Central memory CD4-positive, alpha-beta T cell (primary cell): ENCODE results near the gene STK10.

Experiments used
- DNase-seq: peaks from one replicate; pipeline ENCODE4 v3.0.0; 2022

STK10 gene

GRCh38 chr5:172141949-172142319 lies 46.1 kb downstream of the STK10 start:
- no peak for DNase-seq

GRCh38 chr5:172140866-172141265 lies 47.2 kb downstream of the STK10 start:
- DNase-seq, result no peak

GRCh38 chr5:172140120-172140519 lies 47.9 kb downstream of the STK10 start:
- DNase-seq, result no peak

DNA sequence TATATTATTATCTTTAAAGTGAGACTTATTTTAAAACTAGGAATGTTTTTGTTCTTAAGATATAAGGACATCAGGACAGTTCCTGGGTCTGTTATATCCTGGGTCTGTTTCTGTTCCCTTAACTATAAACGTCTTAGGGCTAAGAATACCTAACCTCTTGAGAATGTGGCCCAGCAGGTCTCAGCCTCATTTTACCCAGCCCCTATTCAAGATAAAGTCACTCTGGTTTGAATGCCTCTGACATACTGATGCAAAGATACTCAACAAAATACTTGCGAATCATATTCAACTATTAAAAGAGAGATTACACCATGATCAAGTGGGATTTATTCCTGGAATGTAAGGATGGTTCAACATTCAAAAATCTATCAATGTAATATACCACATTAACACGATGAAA lies 51.0 kb downstream of the STK10 start:
- no peak for DNase-seq

- DNase-seq, result no peak
These were observed 54.5 kb downstream of the STK10 start for GRCh38 chr5:172133359-172134029.

DNA sequence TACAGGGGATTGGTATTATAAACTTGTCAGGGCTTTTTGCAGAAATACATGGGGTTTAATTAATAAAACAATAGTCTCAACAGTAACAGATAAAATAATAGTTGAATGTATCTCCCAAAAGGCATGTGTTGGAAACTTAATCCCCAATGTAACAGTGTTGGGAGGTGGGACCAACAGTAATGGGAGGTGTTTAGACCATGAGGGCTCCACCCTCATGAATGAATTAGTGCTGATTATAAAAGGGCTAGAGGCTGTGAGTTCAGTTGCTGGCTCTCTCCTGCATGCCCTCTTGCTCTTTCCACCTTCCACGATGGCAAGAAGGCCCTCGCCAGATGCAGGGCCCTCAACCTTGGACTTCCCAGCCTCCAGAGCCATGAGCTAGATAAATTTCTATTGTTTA lies 56.3 kb downstream of the STK10 start:
- DNase-seq, result no peak

DNA sequence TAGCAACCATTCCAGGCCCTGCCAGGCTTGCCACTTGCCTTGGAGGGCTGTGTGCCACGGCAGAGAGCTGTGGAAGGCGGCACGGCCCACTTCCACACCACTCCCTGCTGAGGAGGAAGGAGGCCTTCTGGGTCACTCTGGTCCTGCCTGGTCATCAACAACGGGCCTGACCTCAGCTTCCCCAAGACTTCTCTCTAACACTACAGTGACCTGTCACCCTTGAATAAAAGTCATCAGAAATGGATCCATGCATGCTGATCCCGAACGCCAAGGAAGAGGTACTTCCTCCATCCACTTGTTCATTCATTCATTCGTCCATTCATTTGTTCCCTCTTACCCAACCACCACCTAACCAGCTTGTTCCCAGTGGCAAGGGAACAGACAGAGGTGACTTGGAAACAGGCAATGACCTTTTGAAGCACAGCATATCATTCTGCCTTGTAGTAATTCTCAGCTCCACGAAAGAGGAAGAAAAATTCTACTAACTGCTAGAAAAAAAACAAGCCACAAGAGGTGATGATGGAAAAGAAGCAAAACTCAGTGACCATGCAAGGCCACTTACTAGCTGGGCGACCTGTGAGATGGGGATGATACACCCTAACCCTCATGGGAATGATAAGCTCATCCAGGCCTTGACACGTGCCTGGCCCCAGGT lies 58.6 kb downstream of the STK10 start:
- DNase-seq, result no peak

DNA sequence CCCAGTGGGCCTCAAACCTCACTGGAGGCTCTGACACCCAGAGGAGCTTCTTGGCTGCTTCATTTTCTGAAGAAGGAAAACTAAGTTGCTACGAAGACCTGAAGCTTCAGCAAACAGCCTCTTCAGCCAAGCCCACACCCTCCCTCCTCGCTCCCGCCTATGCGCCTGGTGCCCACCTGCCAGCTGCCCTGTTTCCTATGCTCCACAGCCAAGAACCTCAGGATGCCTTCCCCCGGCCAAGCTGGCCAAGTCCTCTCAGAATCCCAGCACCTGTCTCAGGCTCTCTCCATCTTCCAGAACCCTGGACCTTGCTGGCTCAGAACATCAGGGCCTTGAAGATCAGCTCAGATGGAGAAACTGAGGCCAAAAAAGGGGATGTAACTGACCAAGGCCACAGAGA lies 60.4 kb downstream of the STK10 start:
- no peak for DNase-seq

GRCh38 chr5:172123269-172123692 lies 64.7 kb downstream of the STK10 start:
- no peak for DNase-seq

DNA sequence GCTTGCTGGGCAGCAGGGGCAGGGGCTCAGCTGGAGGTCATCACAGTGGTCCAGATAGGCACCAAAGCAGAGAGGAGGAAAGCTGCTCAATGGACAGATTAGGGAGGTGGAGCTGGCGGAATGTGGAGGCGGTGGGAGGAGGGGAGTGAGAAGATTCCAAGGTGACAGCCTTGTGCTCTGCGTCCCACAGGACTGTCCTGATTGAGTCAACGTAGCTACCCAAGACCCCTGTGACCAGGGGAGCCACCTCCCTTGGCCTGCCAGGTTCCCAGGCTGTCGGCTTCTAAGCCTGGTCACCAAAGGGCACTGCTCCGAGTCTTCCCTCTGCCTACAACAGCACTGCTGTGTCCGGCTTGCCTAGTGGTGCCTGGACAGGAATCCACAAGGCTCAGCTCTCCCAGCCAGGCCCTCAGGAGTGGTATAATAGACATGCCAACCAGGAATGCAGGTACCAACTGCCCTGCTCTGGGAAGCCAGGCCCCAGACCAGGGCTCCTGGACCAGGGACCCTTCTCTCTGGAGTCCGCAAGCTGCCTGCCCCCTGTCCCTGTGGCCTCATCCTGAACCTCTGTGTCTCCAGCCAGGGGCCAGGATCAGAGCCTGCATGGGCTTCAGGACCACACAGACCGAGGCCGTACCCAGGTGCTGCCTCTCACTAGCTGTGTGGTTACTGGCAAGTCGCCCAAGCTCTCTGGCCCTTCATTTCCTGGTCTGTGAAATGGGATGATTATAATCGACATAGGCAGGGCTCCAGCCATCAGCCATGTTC lies 67.9 kb downstream of the STK10 start:
- no peak for DNase-seq

- no peak for DNase-seq
These were observed 69.1 kb downstream of the STK10 start for GRCh38 chr5:172118891-172119290.

- no peak for DNase-seq
These were observed 69.9 kb downstream of the STK10 start for GRCh38 chr5:172117977-172118701.

GRCh38 chr5:172115541-172115982 lies 72.5 kb downstream of the STK10 start:
- peak; percentile 50 for DNase-seq

- DNase-seq, result peak; percentile 60
These were observed 73.1 kb downstream of the STK10 start for GRCh38 chr5:172114875-172115422.

- DNase-seq, result peak; percentile 87
These were observed 75.0 kb downstream of the STK10 start for GRCh38 chr5:172113036-172113435.

DNA sequence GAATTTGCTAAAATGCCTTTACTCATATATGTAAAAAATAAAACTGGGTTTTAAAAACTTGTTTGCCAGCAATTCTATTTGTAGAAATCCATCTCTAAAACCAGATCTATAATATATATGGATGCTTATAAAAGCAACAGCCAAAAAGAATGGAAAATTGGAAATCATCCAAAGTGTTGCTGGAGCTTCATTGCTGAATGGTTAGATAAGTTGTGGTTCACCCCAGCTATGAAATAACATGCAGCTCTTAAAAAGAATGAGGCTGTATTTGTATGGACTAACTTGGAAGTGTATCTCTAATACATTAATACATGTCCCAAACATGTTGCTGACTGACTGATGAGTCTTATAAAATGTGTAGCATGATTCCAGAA lies 76.2 kb downstream of the STK10 start:
- no peak for DNase-seq

DNA sequence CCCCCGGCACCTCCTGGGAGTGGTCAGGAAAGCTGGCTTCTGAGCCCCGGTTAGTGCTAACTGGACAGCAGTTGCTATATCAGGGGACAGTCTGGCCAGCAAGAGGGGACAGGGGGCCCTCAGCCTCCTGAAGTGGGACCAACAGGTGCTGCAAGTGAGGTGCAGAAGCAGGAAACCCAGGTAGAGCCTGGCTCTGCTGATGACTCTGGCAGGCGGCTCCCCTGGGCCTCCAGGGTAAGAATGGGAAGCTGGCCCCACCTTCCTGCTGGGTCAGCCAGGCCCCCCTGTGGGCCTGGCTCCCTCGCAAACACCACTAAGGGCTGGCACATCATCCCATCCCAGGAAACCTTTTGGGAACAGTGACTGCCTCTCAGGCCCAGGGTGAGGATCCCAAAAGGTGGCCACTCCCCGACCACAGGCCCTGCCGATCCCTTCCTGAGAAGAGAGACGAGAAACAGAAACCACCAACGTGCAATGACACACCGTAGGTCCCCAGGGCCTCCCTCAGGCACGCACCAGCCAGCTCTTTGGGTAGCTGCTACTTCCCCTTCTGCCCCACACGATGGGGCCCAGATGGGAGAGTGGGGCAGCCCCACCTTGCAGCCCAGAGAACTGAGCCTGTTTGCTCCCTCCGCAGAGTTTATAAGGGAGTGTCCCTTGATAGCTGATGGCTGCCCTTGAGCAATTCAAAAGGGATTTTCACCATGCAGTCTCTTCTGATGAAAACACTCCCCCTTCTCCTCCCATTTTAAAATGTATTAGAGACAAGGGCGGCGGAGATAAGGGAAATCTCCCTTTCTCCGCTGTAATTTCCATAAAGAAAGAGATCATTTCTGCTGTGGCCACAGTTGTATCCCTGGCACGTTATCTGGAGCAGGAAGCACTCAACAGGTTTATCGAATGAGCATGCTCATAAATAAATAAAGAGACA lies 76.8 kb downstream of the STK10 start:
- peak; percentile 69 for DNase-seq

GRCh38 chr5:172110260-172110815 lies 77.7 kb downstream of the STK10 start:
- DNase-seq, result no peak

- no peak for DNase-seq
These were observed 78.3 kb downstream of the STK10 start for GRCh38 chr5:172109749-172110148.

- DNase-seq, result no peak
These were observed 80.5 kb downstream of the STK10 start for GRCh38 chr5:172107571-172107970.
